Measurements from ENCODE around the gene NFAT5.
"Not testable (repeated sequence)": the region's sequence is repeated elsewhere in the genome, so short reads cannot be mapped to it uniquely, and the experiment has no call there.

The NFAT5 gene

DNA sequence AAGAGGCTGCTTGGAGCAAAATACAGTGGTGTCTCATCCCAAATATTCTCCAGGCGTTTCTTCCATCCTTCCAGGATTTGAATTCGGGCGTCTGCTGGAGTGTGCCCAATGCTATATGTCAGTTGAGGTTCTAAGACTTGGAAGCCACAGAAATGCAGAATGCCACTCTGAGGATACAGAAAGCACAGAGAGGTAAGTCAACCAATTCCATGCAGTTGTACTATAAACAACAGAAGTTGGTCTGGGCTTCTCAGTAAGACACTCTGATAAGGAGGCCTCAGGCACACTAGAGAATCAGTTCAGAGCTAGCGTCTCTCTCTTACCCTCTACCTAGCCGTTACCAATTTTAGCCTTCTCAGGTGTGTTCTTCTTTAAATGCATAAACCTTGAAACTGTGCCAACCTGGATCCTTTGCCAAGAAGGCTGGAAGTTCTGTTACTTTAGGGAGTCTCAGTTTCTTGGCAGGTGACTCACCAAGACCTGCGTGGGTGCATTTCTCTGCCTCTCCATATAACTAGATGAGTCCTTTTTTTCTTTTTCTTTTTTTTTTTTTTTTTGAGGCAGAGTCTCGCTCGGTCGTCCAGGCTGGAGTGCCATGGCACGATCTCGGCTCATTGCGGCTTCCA, 145.5 kb downstream of the NFAT5 start:
- Mint-ChIP-seq H3K27ac (no peak overlapping the region), H3K9me3 (no peaks in the 10 kb centered on the region), H3K36me3 (peaks cover 84% of the 10 kb centered on the region), H3K4me3 (no peak overlapping the region), H3K4me1 (no peaks in the 10 kb centered on the region)
- no peak for DNase-seq (ENCODE audit: low spot score in 2 of 2)
- ATAC-seq = no peak

DNA sequence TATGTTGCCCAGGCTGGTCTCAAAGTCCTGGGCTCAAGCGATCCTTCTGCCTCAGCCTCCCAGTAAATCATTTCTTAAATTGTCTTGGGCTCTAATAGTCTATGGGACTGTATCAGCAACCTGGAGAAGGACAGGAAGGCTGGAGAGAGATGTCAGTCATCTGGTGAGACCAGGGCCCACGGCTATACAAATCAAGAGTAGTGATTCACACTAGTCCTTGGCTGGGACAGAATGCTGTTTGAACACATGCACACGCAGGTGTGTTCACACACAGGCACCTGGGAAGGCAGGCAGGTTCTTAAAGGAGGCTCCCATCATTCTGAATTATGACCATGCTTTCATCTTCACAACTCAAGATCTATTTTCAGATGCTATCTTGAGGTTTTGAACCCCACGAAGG, 146.5 kb downstream of the NFAT5 start:
- DNase-seq (ENCODE audit: low spot score in 2 of 2) (no peak), ATAC-seq (peak; percentile 55)
- peaks cover 84% of the 10 kb centered on the region for H3K36me3 Mint-ChIP-seq
- H3K4me3 Mint-ChIP-seq = no peak overlapping the region
- H3K9me3 Mint-ChIP-seq = no peaks in the 10 kb centered on the region
- no peaks in the 10 kb centered on the region for H3K4me1 Mint-ChIP-seq
- H3K27ac Mint-ChIP-seq = no peak overlapping the region

DNA sequence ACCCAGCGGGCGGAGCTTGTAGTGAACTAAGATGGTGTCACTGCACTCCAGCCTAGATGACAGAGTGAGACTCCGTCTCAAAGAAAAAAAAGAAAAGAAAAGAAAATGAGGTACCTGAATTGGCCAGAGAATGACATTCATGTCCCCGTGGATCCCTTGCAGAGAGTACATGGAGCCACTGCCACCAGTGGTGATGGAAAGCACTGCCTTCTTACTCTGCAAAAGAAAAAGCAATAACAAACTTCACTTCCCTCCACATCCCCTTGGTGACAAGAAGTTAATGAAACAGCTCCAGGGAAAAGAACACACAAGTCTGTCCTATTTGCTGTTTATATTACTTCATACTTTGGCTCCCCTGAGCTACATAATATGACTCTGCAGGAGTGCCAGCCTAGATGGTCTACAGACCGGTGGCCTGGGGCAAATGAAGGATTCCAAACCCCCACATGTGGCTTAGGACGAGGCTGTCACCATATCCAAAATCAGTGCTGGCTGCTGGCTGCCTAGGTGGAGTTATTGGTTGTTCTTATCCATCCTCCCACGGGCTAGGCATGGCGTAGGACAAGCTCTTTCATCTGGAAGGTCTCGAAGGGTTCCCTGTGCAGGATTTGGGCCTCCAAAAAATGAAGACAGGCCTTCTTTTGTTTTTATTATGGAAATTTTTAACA, 147.3 kb downstream of the NFAT5 start:
- ATAC-seq (no peak), DNase-seq (ENCODE audit: low spot score in 2 of 2) (peak in 1 of 2 donors; percentile 42)
- H3K4me1 Mint-ChIP-seq = no peaks in the 10 kb centered on the region
- no peak overlapping the region for H3K27ac Mint-ChIP-seq
- no peaks in the 10 kb centered on the region for H3K9me3 Mint-ChIP-seq
- H3K36me3 Mint-ChIP-seq = peaks cover 80% of the 10 kb centered on the region
- H3K4me3 Mint-ChIP-seq = no peak overlapping the region

DNA sequence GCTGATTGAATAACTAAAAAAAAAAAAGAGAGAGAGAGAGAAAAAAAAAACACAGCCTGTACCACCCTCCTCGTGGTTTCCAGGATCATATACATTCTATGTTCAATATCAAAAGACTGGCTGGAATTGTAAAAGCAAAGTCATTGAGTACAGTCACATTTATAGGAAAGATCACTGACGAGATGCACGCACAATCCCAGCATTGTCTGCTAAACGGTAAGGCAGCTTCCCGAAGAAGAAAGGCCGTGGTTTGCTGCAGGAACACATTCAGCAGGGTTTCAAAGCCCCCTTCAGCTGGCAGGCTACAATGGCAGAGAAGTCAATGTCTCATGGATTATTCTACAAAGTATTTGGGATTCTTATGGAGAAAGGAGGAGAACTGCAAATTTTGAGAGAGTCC, 151.3 kb downstream of the NFAT5 start:
- ATAC-seq (no peak), DNase-seq (ENCODE audit: low spot score in 2 of 2) (no peak)
- no peak overlapping the region for H3K4me3 Mint-ChIP-seq

DNA sequence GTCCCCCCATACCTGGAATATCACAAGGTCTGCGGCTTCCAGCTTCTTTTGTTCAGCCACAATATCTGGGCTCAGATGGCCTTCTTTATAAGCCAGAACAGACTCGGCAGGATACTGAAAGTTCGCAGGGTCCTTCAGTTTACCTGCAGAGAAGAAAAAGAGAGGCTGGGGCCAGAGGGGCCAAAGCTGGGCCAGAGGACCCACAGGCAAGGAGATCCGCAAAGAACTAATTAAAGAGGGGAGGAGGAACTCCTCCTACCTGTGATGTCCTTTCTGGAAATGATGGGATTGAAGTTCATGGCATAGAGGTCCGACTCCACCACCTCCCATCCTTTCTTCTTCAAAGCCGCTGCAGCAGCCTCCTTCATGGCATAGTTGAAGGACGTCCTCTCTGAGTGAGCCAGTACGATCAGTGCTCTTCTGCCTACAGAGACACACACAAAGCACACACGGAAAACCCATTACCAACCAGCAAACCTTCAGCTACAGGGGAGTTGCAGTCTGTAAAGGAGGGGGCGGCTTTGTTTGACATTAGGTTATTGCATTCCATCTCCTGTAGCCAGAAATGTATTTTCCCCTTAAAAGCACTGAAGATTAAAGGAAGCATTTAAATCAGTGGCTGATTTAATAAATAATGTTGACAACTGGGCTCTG, 152.5 kb downstream of the NFAT5 start:
- no peak for DNase-seq (ENCODE audit: low spot score in 2 of 2)
- no peak overlapping the region for H3K4me3 Mint-ChIP-seq
- no peak for ATAC-seq
- H3K27ac Mint-ChIP-seq = no peak overlapping the region
- H3K4me1 Mint-ChIP-seq = no peaks in the 10 kb centered on the region
- no peaks in the 10 kb centered on the region for H3K9me3 Mint-ChIP-seq
- H3K36me3 Mint-ChIP-seq = peaks cover 32% of the 10 kb centered on the region

More for the DNA sequence above, 151.3 kb downstream of the NFAT5 start:
- H3K4me1 Mint-ChIP-seq = no peaks in the 10 kb centered on the region
- peaks cover 44% of the 10 kb centered on the region for H3K36me3 Mint-ChIP-seq
- H3K27ac Mint-ChIP-seq = no peak overlapping the region
- no peaks in the 10 kb centered on the region for H3K9me3 Mint-ChIP-seq

DNA sequence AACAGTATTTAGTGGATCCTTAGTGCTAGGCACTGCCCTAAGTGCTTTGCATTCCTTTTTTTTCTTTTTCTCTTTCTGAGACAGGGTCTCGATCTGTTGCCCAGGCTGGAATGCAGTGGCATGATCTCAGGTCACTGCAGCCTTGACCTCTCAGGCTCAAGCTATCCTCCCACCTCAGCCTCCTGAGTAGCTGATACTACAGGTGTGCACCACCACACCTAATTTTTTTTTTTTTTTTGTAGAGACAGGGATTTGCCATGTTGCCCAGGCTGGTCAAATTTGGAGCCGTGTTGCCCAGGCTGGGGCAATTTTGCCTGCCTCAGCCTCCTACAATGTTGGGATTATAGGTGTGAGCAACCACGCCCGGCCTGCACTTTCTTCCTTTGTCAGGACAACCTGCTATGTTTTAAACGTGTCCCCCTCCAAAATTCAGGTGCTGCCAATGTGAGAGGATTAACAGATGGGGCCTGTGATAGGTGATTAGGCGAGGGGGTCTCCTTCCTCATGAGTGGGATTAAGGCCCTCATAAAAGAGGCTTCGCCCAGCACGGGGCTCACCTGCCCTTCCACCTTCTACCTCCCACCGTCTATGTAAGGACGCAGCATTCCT, 155.2 kb downstream of the NFAT5 start:
- Mint-ChIP-seq H3K4me1 (peaks cover 3% of the 10 kb centered on the region), H3K27ac (no peak overlapping the region), H3K9me3 (no peaks in the 10 kb centered on the region), H3K4me3 (no peak overlapping the region), H3K36me3 (peaks cover 14% of the 10 kb centered on the region)
- ATAC-seq (no peak), DNase-seq (ENCODE audit: low spot score in 2 of 2) (no peak)

DNA sequence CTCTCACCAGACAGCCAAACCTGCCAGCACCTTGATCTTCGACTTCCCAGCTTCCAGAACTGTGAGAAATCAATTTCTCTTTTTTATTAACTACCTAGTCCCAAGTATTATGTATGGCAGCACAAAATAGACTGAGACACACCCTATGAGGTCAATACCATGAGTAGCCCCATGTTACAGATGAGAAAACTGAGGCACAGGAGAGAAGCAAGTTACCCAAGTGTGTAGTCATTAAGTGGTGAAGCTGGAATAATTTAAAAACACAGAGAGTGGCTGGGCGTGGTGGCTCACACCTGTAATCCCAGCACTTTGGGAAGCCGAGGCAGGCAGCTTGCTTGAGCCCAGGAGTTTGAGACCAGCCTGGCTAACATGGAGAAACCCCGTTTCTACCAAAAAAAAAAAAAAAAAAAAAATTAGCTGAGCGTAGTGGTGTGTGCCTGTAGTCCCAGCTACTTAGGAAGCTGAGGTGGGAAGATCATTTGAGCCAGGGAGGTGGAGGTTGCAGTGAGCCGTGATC, 155.7 kb downstream of the NFAT5 start:
- Mint-ChIP-seq H3K36me3 (peaks cover 16% of the 10 kb centered on the region), H3K4me3 (no peak overlapping the region), H3K27ac (no peak overlapping the region), H3K4me1 (peaks cover 9% of the 10 kb centered on the region), H3K9me3 (no peaks in the 10 kb centered on the region)
- ATAC-seq (no peak), DNase-seq (ENCODE audit: low spot score in 2 of 2) (no peak)

DNA sequence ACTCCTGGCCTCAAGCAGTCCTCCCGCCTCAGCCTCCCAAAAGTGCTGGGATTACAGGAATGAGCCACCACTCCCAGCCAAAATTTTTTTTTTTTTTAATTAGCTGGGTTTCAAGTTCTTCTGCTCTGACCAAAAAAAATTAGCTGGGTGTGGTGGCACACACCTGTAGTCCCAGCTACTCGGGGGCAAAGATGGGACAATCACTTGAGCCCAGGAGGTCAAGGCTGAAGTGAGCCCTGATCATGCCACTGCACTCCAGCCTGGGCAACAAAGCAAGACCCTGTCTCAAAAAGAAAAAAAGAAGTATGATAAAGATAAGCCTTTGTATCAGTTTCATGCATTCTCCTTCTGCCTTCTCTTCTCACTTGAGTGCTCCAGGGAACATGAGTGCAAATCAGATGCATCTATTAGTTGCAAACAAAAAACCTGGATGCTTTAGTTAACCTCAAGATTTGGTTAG, 158.7 kb downstream of the NFAT5 start:
- DNase-seq (ENCODE audit: low spot score in 2 of 2) (no peak), ATAC-seq (no peak)
- H3K9me3 Mint-ChIP-seq = no peaks in the 10 kb centered on the region
- peaks cover 12% of the 10 kb centered on the region for H3K36me3 Mint-ChIP-seq
- H3K27ac Mint-ChIP-seq = no peak overlapping the region
- no peak overlapping the region for H3K4me3 Mint-ChIP-seq
- H3K4me1 Mint-ChIP-seq = peaks cover 25% of the 10 kb centered on the region

DNA sequence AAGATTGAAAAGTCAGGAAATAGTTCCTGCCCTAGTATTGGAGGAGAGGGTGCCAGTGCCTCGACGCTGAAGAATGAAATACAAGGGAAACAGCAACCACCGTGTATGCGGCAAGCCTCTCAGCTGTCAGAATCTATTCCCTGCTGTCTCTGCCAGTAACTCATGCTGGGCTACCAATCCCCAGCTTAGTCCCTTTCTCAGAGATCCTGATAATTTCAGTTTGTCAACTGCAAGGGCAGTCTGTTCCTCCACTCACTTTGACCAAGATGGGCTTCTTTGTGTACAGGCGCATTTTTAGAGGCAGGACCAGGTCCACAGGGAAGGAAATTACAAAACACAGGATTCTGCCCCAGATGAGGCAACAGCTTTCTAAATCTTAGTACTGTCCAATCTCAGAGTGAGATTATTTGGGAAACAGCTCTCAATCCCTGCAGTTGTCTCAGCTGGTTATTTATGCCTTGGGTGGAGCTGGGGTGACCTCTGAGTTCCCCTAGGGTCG, 159.3 kb downstream of the NFAT5 start:
- Mint-ChIP-seq H3K4me1 (peaks cover 31% of the 10 kb centered on the region), H3K9me3 (no peaks in the 10 kb centered on the region), H3K4me3 (peak overlapping the region; percentile 99), H3K36me3 (peaks cover 12% of the 10 kb centered on the region), H3K27ac (peak overlapping the region; percentile 99)
- DNase-seq (ENCODE audit: low spot score in 2 of 2) (no peak), ATAC-seq (no peak)

DNA sequence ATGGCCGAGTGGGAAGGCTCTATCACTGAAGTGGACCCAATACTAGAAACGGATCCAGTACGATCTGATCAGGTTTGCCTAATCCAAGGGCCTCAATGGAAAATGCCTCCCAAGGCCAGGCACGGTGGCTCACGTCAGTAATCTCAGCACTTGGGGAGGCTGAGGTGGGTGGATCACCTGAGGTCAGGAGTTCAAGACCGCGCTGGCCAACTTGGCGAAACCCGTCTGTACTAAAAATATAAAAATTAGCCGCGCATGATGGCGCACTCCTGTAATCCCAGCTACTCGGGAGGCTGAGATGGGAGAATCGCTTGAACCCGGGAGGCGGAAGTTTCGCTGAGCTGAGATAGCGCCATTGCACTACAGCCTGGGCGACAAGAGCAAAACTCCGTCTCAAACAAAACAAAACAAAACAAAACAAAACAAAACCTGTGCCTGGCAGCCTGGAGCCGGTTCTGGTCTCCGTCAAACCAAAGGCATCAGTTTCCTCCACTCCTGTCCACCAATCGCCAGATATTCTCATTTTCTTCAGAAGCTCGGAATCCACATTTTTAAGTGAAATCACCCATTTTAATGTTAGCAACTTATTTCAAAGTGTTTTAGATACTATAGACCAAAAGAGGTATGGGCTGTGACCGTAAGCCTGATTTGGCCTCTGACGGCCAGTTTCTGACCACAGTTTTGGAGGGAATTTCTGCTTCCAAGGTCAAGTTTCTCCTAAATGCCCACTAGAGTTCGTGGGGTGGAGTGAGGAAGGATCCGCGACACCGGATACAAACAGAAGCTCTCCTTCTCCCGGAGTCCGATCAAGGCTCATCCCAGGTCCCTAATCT, 159.9 kb downstream of the NFAT5 start:
- H3K36me3 Mint-ChIP-seq = peaks cover 12% of the 10 kb centered on the region
- H3K27ac Mint-ChIP-seq = peak overlapping the region; percentile 99
- DNase-seq (ENCODE audit: low spot score in 2 of 2) = no peak
- H3K4me3 Mint-ChIP-seq = peak overlapping the region; percentile 99
- no peak for ATAC-seq
- no peaks in the 10 kb centered on the region for H3K9me3 Mint-ChIP-seq
- H3K4me1 Mint-ChIP-seq = peaks cover 31% of the 10 kb centered on the region

DNA sequence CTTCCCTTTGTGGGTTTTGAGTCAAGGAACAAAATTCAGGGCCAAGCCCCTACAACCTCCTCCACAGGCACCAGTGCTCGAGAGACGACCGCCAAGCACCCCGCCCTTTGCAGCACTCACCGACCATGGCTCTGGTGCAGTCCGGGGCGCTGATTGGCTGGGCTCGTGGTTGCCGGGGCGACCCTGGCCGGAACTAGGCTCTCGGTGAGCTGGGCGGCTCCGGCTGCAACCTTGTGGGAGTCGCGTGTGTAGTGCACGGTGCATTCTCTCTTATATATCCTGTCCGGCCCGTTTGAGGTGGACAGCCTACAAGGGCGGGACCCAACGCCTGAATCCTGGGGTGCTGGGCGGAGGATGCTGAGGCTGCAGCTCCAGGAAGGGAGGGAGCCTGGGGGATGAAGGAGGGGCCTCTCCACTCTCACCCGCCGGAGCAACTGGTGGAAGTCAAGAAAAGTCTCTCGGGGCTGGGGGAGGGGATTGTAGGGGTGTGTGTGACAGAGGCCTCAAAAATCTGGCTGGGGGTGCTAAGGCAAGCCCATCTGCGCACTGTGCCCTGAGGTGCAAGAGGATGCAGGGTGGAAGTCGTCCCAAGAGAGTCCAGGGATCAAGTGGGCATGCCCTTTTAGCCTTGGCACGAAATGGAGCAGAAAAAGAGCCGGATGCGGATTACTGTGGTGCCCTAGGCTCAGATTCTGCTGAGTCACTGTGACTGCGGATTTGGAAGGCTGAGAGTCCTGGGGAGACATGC, 160.7 kb downstream of the NFAT5 start, which contains the start of gene NQO1:
Gene NQO1, minus strand, starts transcription at position 248 of the 748 bp plus-strand sequence. Its CDS starts 121 bp downstream, at position 127.
- Mint-ChIP-seq H3K27ac (peak within 1 kb of the TSS; percentile 99), H3K4me3 (peak within 1 kb of the TSS; percentile 99), H3K4me1 (peaks cover 31% of the 10 kb centered on the region), H3K9me3 (no peaks in the 10 kb centered on the region), H3K36me3 (peaks cover 12% of the 10 kb centered on the region)
- ATAC-seq (peak; percentile 99), DNase-seq (ENCODE audit: low spot score in 2 of 2) (peak; percentile 81 to 95)

DNA sequence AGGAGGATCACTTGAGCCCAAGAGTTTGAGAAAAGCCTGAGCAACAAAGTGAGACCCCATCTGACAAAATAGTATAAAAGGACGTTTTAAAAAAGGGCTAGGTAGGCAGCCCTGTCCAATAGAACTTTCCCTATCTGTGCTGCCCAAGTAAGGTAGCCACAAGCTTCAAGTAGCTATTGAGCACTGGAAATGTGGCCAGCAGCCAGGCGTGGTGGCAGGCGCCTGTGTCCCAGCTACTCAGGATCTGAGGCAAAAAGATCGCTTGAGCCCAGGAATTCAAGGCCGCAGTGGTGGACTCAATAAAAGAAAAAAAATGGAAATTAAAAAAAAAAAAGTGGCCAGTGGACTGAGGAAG, 162.1 kb downstream of the NFAT5 start:
- Mint-ChIP-seq H3K4me3 (peak overlapping the region; percentile 99), H3K9me3 (no peaks in the 10 kb centered on the region), H3K36me3 (peaks cover 12% of the 10 kb centered on the region), H3K4me1 (peaks cover 31% of the 10 kb centered on the region), H3K27ac (peak overlapping the region; percentile 99)
- no peak for DNase-seq (ENCODE audit: low spot score in 2 of 2)
- ATAC-seq = no peak

DNA sequence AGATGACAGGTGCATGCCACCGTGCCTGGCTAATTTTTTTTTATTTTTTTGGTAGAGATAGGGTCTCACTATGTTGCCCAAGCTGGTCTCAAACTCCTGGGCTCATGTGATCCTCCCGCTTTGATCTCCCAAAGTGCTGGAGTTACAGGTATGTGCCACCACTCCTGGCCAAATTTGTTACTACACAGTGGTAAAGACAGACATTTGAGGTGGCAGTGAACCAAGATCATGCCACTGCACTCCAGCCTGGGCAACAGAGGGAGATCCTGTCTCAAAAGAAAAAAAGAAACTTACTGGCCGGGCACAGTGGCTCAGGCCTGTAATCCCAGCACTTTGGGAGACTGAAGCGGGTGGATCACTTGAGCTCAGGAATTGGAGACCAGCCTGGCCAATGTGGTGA, 163.3 kb downstream of the NFAT5 start:
- Mint-ChIP-seq H3K36me3 (peaks cover 12% of the 10 kb centered on the region), H3K4me1 (peaks cover 31% of the 10 kb centered on the region)
- H3K27ac Mint-ChIP-seq; H3K4me3 Mint-ChIP-seq; ATAC-seq; DNase-seq (ENCODE audit: low spot score in 2 of 2); H3K9me3 Mint-ChIP-seq: not testable (repeated sequence)

DNA sequence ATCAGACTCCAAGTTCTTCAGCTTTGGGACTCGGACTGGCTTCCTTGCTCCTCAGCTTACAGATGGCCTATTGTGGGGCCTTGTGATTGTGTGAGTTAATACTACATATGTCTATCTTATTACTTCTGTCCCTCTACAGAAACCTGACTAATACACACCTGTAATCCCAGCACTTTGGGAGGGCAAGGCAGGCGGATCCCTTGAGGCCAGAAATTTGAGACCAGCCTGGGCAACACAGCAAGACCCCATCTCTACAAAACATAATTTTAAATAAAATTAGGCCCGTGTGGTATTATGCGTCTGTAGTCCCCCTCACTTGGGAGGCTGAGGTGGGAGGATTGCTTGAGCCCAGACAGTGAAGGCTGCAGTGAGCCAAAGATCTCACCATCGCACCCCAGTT, 165.5 kb downstream of the NFAT5 start:
- H3K9me3 Mint-ChIP-seq; H3K27ac Mint-ChIP-seq; ATAC-seq; H3K4me3 Mint-ChIP-seq; H3K36me3 Mint-ChIP-seq; DNase-seq (ENCODE audit: low spot score in 2 of 2): not testable (repeated sequence)
- peaks cover 25% of the 10 kb centered on the region for H3K4me1 Mint-ChIP-seq
